Motor neuron (in vitro differentiated cells): ENCODE results near the gene IQSEC2. TPM values are rescaled to one million over a fixed set of nuclear protein-coding genes. Genes with fewer than 3 reads are reported as not detected.

Experiments used
- ATAC-seq, 8 experiments: fragments of 200-7000 bp; cut with Tn5 transposase; replicated peaks in 6 of 8; 2 replicates each; pipeline ENCODE4 v1.8.0; 2021; ENCODE audit warnings: mild to moderate bottlenecking in 8 of 8, moderate library complexity in 8 of 8
- H3K27ac ChIP-seq, 2 donors: fragments of 250-450 bp; sonication (Bioruptor Pico); 2 replicates each; pipeline ENCODE4 v1.9.0; 2021; ENCODE audit warnings: antibody characterized with exemption in 2 of 2, mild to moderate bottlenecking in 2 of 2, moderate library complexity in 1 of 2
- H3K4me1 ChIP-seq, 2 donors: fragments of 250-450 bp; sonication (Bioruptor Pico); replicated peaks in 1 of 2; 2 replicates each; pipeline ENCODE4 v1.6.1; 2021; ENCODE audit warnings: antibody characterized with exemption in 2 of 2, mild to moderate bottlenecking in 2 of 2, moderate library complexity in 1 of 2
- H3K4me3 ChIP-seq, 5 donors: fragments of 250-450 bp; sonication (Bioruptor Pico); 2 replicates each; pipeline ENCODE4 v1.9.0; 2021; ENCODE audit warnings: antibody characterized with exemption in 5 of 5, mild to moderate bottlenecking in 5 of 5, moderate library complexity in 4 of 5
- WGBS, 10 experiments: fragments of 450-650 bp; shearing (Covaris generic); methylation state at CpG; one replicate each; pipeline ENCODE4 v1.0.0; 2022; 5-methylcytosine and 5-hydroxymethylcytosine counted together
- in situ Hi-C, 9 experiments: fragments of 400-800 bp; cut with MboI; loops; one replicate each; pipeline ENCODE4 v1.15.0; 2021; ENCODE audit warnings: low sequenced_read_pairs in 9 of 9, low pct_unique_long_range_greater_than_20kb in 2 of 9; ENCODE audit not compliant: unreplicated experiment in 9 of 9
- total RNA-seq, 8 experiments: library from RNA; unstranded; fragments of 300-600 nt; gene quantifications; 2 replicates each; pipeline versions ENCODE4 v1.2.3 to v1.2.4, GENCODE V29; 2022

Gene IQSEC2
- total RNA-seq, 8 experiments from 2014 or later = 1.7 to 13.9 (median 6.5) TPM

- in situ Hi-C loops = loop anchor here in 1 of 9 experiments (25.0 kb wide), 1 partner anchor 120 kb away; the partner anchor contains the start of gene HSD17B10
- H3K4me3 ChIP-seq = no peak overlapping the region
- WGBS, 10 experiments = 28 to 100% methylated on average over 1 to 3 of the region's 6 CpGs; no CpG with 5 or more reads in 8 of the 10 experiments
- H3K4me1 ChIP-seq = peaks cover 4 to 6% of the 10 kb centered on the region in 2 donors
- peak in 1 of 8 experiments; percentile 17 for ATAC-seq
- no peak overlapping the region for H3K27ac ChIP-seq
Observed at GRCh38 chrX:53316860-53317237, 35.5 kb upstream of the IQSEC2 start.

DNA sequence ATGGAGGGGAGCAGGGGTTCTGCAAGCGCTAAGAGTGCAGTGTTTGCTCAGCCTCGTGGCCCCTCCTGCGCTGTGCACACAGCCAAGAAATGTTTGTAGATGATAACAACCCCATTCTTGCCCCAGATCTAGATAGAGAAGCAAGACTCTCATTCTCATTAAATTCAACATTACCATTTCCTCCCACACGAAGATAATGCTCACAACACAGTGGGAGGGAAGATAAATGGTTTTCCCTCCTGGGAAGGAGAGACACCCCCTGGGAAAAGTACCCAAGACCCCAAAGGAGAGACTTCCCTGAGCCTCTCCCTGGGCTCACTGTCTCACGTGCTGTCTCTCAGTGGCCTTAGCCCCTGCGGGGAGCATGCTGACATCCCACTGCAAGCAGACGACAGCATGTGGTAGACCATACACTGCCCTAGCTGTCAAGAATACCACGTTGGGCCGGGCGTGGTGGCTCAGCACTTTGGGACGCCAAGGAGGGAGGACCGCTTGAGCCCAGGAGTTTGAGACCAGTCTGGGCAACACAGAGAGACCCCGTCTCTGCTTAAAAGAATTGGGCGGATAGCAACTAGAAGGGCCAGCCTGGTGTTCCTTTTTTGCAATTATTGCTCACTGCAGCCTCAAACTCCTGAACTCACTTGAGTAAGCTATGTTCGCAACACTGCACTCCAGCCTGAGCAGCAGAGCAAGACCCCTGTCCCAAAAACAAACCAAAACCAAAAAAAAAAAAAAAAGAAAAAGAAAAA is 34.9 kb upstream of the IQSEC2 start:
- in situ Hi-C loops = loop anchor here in 1 of 9 experiments (25.0 kb wide), 1 partner anchor 121 kb away; the partner anchor contains the start of gene HSD17B10
- no peak overlapping the region for H3K27ac ChIP-seq
- ATAC-seq = no peak
- H3K4me1 ChIP-seq = peaks cover 4 to 6% of the 10 kb centered on the region in 2 donors
- H3K4me3 ChIP-seq = no peak overlapping the region
- WGBS, 10 experiments = 0 to 40% (median 23%) methylated on average over 1 to 3 of the region's 15 CpGs; no CpG with 5 or more reads in 7 of the 10 experiments

- no peak for ATAC-seq
- Histone ChIP-seq H3K27ac (no peak overlapping the region), H3K4me1 (peaks cover 0 to 1% of the 10 kb centered on the region in 2 donors), H3K4me3 (no peak overlapping the region)
- in situ Hi-C loops = loop anchor here in 1 of 9 experiments (25.0 kb wide), 1 partner anchor 124 kb away; the partner anchor contains the start of gene HSD17B10
- WGBS, 10 experiments = 42 to 100% (median 60%) methylated on average over 1 to 4 of the region's 5 CpGs; no CpG with 5 or more reads in 7 of the 10 experiments
Observed at GRCh38 chrX:53313728-53314105, 32.3 kb upstream of the IQSEC2 start.

DNA sequence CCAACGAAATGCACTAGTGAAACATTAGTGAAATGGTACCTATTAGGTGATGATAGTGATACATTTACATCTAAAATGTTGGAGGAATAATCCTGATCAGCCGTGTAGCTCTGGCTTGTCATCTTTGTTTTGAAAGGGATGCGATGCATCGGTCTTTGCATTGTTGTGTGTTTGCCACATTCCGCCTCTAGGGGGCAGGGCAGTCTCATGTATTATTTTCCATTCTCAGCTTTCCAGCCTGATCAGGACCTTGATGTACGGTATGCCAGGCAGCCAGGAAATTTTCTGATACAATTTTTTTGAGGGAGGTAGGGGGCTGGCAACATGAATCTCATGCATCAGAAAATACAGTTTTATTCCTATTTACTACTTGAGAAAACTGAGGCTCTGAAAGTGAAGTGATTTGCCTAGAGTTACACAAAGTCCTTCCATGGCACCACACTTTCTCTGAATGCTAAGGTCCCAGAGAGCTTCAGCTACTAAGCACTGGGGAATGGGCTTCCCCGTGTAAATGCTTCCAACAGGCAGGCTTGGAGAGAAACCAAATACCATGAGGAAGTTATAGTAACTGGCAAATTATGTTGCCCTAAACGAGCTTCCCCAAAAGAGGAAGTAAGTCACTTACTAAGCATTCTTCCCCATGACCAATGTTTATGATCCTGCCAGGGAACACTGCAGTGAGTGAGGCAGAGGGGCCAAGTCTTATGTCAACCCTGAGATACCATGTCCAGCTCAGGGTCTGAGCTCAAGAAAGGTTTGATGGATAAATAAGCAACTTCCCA is 31.8 kb upstream of the IQSEC2 start:
- no peaks in the 10 kb centered on the region for H3K4me1 ChIP-seq
- no peak overlapping the region for H3K27ac ChIP-seq
- no peak overlapping the region for H3K4me3 ChIP-seq
- in situ Hi-C loops = loop anchor here in 1 of 9 experiments (25.0 kb wide), 1 partner anchor 124 kb away; the partner anchor contains the start of gene HSD17B10
- ATAC-seq = peak; percentile 55 to 77 (median 70)
- WGBS, 10 experiments = 0 to 16% (median 0%) methylated on average over 1 to 6 of the region's 8 CpGs; no CpG with 5 or more reads in 5 of the 10 experiments

DNA sequence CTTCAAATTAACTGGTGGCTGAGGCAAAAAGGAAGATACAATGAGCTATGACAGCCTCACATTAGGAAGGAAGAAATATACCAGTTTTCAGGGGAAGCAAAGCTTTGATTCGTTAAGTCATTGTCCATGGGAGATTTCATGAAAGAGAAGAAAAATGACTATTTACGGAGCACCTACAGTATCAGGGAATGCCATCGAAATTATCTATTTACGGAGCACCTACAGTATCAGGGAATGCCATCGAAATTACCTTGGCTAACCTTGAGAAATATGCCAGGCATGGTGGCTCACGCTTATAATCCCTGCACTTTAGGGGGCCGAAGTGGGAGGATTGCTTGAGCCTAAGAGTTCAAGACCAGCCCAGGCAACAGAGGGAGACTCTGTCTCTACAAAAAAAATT is 28.5 kb upstream of the IQSEC2 start:
- no peak overlapping the region for H3K27ac ChIP-seq
- no peak for ATAC-seq
- no peak overlapping the region for H3K4me3 ChIP-seq
- in situ Hi-C loops = loop anchor here in 1 of 9 experiments (25.0 kb wide), 1 partner anchor 127 kb away; the partner anchor contains the start of gene HSD17B10
- H3K4me1 ChIP-seq = no peaks in the 10 kb centered on the region
- 13 to 100% (median 89%) methylated on average over 1 to 5 of the region's 7 CpGs; no CpG with 5 or more reads in 5 of the 10 experiments for WGBS, 10 experiments

GRCh38 chrX:53308836-53309235 is 27.5 kb upstream of the IQSEC2 start:
- H3K27ac ChIP-seq = no peak overlapping the region
- ATAC-seq = no peak
- no peak overlapping the region for H3K4me3 ChIP-seq
- WGBS, 10 experiments = 9 to 100% (median 80%) methylated on average over 1 to 4 of the region's 4 CpGs; no CpG with 5 or more reads in 3 of the 10 experiments
- in situ Hi-C loops = loop anchor here in 1 of 9 experiments (25.0 kb wide), 1 partner anchor 128 kb away; the partner anchor contains the start of gene HSD17B10
- no peaks in the 10 kb centered on the region for H3K4me1 ChIP-seq

DNA sequence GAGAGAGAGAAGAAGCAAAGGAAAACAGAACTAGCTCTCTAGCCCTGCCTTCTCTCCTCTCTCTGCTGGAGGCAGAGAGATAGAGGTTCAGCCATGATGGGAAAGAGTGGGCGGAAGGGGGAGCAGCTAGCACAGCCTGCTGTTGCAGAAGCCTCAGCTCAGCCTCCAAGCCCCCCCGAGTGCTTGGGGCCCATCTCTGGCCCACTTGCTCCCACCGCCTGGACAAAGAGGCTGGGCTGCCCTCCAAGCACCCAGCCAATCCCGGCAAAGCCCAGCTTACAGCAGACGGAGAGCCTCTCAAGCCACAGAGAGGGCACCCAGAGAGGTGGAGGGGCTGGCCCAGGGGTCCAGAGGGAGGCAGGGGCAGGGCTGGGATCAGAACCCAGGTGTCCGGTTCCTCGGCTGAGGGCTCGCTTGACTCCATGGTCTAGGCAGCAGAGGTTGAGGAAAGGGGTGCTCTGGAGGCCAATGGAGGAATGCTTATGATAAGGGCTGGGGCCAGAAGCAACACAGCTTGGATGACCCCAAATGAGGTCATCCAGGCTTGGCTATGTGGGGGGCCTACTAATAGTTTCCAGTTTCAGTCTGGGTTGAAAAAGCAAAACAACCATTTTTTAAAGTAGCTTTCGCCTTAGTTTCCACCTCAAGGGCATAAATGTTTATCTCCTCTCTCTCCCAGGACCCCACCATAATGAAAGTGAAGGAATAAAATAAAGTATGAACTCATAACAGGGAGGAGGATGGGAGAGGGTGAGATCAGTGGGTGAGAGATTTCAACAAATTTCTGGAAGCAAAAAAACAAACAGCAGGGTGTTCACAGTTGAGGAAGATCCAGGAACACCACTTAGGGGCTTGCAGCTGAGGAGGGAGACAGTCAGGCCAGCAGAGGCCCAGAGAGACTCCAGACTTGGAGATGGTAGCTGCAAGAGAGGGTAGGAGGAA is 24.9 kb upstream of the IQSEC2 start:
- Histone ChIP-seq H3K4me3 (no peak overlapping the region), H3K4me1 (no peaks in the 10 kb centered on the region), H3K27ac (no peak overlapping the region)
- peak in 1 of 8 experiments; percentile 50 for ATAC-seq
- in situ Hi-C loops = loop anchor here in 1 of 9 experiments (25.0 kb wide), 1 partner anchor 131 kb away; the partner anchor contains the start of gene HSD17B10
- 25 to 83% (median 50%) methylated on average over 1 to 3 of the region's 9 CpGs; no CpG with 5 or more reads in 6 of the 10 experiments for WGBS, 10 experiments

DNA sequence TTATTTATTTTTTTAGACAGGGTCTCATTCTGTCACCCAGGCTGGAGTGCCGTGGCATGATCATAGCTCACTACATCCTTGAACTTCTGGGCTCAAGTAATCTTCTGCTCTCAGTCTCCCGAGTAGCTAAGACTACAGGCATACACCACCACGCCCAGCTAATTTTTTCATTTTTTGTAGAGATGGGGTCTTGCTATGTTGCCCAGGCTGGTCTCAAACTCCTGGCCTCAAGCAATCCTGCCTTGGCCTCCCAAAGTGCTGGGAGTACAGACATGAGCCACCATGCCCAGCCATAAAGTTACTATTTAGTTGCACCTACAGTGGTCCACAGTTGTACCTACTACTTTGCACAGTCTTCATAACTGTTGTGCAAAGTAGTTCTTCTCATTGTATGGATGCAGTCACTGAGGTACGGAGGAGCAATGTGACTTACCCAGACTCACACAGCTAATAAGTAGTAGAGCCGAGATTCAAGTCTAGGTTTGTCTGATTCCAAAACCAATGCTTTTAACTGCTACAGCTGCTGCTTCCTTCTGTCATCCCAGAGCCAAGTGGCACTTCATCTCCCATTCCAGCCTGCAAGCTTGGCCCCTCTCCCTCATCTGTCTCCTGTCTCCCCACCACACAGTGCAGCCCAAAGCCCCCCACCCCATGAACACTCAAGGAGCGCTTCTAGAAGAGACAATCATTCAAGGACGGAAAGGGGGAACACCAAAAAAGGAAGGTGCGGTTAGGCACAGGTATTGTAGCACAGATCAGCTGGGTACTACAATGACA is 24.0 kb upstream of the IQSEC2 start:
- in situ Hi-C loops = loop anchor here in 1 of 9 experiments (25.0 kb wide), 1 partner anchor 132 kb away; the partner anchor contains the start of gene HSD17B10
- Histone ChIP-seq H3K4me3 (no peak overlapping the region), H3K27ac (no peak overlapping the region), H3K4me1 (no peaks in the 10 kb centered on the region)
- 54 to 80% (median 60%) methylated on average over 1 to 4 of the region's 8 CpGs; no CpG with 5 or more reads in 7 of the 10 experiments for WGBS, 10 experiments
- ATAC-seq = no peak

GRCh38 chrX:53303195-53303594 is 21.8 kb upstream of the IQSEC2 start:
- H3K4me1 ChIP-seq = no peaks in the 10 kb centered on the region
- H3K4me3 ChIP-seq = no peak overlapping the region
- 38 to 100% methylated on average over 2 to 5 of the region's 5 CpGs; no CpG with 5 or more reads in 8 of the 10 experiments for WGBS, 10 experiments
- no peak overlapping the region for H3K27ac ChIP-seq
- in situ Hi-C loops = loop anchor here in 1 of 9 experiments (25.0 kb wide), 1 partner anchor 134 kb away; the partner anchor contains the start of gene HSD17B10
- no peak for ATAC-seq

DNA sequence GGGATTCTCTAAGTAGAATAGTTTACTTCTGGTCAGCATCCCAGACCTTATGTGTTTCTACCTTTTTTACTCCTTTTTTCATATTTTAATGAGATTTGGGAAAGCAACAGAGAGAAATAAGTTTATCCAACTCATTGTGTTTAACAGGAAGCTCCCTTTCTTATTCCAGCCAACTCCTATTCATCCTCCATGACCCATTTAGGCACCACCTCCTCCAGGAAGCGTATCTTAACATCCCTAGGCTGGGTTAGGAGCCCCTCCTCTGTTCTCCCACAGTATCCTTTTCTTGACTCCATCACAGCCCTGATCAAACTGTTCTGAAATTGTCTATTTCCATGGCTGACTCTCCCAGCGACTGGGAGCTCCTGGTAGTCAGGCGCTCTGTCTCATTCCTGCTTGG is 18.8 kb upstream of the IQSEC2 start:
- Histone ChIP-seq H3K27ac (no peak overlapping the region), H3K4me3 (no peak overlapping the region), H3K4me1 (no peaks in the 10 kb centered on the region)
- WGBS, 10 experiments = 40 to 80% (median 60%) methylated on average over 1 to 2 of the region's 3 CpGs; no CpG with 5 or more reads in 6 of the 10 experiments
- in situ Hi-C loops = loop anchor here in 1 of 9 experiments (25.0 kb wide), 1 partner anchor 137 kb away; the partner anchor contains the start of gene HSD17B10
- no peak for ATAC-seq

GRCh38 chrX:53294024-53294648 is 12.8 kb upstream of the IQSEC2 start:
- no peak overlapping the region for H3K4me3 ChIP-seq
- WGBS, 10 experiments = 64 to 100% (median 100%) methylated on average over 2 to 5 of the region's 8 CpGs; no CpG with 5 or more reads in 7 of the 10 experiments
- H3K27ac ChIP-seq = no peak overlapping the region
- in situ Hi-C loops = no loop called here
- ATAC-seq = no peak
- H3K4me1 ChIP-seq = peaks cover 8% of the 10 kb centered on the region in 2 donors
